ENCODE data around the gene VWA8.

VWA8 gene

DNA sequence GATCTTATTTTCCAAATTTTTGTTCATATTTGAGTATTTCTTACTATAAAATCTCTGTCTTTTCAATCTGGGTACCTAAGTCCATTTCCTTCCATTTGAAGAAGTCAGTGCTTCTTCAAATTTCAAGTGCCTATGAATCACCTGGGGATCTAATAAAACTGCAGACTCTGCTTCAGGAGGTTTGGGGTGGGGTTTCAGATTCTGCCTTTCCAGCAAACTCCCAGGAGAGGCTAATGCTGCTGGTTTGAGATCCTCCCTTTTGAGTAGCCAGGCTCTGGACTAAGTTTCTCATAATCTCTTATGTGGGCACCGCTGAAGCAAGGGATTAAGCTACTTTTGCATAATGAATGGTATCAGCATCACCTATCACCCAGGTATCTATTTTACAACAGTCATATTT lies 261.1 kb downstream of the VWA8 start:
- Histone ChIP-seq H3K4me1 (ENCODE audit: control insufficient read depth, insufficient read depth, low read length) (peaks cover 25% of the 10 kb centered on the region), H3K27me3 (ENCODE audit: control insufficient read depth, insufficient read depth, low read length) (no peaks in the 10 kb centered on the region), H3K9ac (ENCODE audit: low read length) (no peak overlapping the region), H3K27ac (ENCODE audit: low read depth, low read length) (no peak overlapping the region), H3K4me3 (ENCODE audit: low read length) (no peak overlapping the region), H3K36me3 (ENCODE audit: control insufficient read depth, insufficient read depth, low read length) (no peaks in the 10 kb centered on the region)

DNA sequence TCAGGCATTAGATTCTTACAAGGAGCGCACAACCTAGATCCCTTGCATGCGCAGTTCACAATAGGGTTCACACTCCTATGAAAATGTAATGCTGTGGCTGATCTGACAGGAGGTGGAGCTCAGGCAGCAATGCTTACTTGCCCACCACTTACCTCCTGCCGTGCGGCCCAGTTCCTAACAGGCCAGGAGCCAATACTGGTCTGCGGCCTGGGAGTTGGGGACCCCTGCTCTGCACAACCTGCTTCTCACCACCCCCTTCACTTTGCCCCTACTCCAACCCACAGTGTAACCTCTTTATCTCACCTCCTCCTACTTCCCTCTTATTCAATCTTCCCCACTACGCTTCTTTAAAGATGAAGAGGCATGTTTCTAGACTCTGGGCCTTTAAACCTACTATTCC lies 263.3 kb downstream of the VWA8 start:
- Histone ChIP-seq H3K9ac (ENCODE audit: low read length) (no peak overlapping the region), H3K4me3 (ENCODE audit: low read length) (no peak overlapping the region), H3K4me1 (ENCODE audit: control insufficient read depth, insufficient read depth, low read length) (peaks cover 26% of the 10 kb centered on the region), H3K27me3 (ENCODE audit: control insufficient read depth, insufficient read depth, low read length) (no peaks in the 10 kb centered on the region), H3K36me3 (ENCODE audit: control insufficient read depth, insufficient read depth, low read length) (no peaks in the 10 kb centered on the region), H3K27ac (ENCODE audit: low read depth, low read length) (no peak overlapping the region)

DNA sequence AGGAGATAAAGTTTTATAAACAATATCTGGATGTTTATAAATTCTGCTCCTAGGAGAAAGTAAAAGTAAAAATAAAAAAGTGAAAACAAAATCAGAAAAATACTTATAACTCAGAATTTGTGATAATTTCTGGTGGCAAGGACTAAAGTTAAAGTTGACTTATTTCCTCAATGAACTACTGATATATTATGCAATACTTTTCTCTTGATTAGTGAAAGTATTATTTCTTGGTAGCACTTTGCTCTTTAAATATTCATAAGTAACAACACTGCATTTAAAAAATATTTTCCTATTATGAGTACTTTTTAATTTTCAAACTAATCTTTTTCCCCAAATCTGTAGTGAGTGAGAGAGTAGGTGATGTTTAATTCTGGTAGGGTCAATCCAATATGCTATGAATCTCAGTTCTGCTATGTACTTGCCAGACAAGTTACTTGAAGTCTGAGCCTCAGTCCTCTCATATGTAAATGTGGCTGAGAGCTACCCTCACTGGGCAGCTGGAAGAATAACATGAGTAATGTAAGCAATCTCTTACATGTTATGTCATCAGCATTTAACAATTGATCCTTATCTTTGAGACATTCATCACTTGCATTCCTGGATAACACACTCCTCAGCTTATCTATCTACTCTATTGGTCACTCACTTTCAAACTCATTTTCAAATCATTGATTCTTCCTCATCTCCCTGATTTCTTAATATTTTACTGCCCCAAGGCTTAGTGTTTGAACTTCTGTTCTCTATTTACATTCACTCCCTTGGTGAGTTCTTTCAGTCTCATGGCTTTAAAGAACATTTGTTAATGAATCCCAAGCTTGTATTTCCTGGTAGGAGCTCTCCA lies 264.5 kb downstream of the VWA8 start:
- H3K4me3 ChIP-seq (ENCODE audit: low read length) = no peak overlapping the region
- H3K36me3 ChIP-seq (ENCODE audit: control insufficient read depth, insufficient read depth, low read length) = no peaks in the 10 kb centered on the region
- no peaks in the 10 kb centered on the region for H3K27me3 ChIP-seq (ENCODE audit: control insufficient read depth, insufficient read depth, low read length)
- H3K27ac ChIP-seq (ENCODE audit: low read depth, low read length) = peak overlapping the region; percentile 68
- peaks cover 20% of the 10 kb centered on the region for H3K4me1 ChIP-seq (ENCODE audit: control insufficient read depth, insufficient read depth, low read length)
- no peak overlapping the region for H3K9ac ChIP-seq (ENCODE audit: low read length)

DNA sequence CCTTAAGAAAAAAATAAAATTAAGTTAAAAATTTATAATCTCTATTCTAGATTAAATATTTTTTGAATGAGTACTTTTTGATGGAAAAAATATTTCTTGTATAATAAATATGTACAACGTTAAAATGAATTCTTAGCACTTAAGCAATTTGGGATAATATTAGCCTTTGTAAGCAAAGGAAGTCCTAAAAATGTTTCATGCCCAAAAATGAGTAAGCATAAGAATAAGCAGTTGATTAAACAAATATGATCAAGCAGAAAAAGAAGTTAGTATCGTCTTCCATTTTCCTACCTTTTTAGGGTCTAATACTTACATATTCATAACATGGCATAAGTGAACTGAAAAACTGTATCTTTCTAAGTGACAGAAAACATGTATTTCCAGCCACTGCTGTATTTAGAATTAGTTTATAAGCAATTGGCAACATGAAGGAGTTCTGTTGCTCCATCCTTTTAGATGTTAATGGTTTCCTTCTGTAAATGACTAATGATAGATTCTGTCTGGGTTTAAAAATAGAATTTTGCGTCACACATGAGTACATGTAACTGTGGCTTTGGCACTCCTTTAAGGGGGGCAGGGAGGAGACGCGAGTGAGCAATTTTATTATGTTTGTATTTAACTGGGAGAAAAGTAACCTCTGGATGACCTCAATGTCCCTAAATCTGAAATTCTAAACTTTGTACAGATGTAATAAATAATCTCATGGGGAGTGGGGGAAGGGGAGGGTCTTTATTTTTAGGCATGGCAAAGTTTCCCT lies 266.2 kb downstream of the VWA8 start:
- H3K27ac ChIP-seq (ENCODE audit: low read depth, low read length) = peak overlapping the region; percentile 73
- peaks cover 11% of the 10 kb centered on the region for H3K4me1 ChIP-seq (ENCODE audit: control insufficient read depth, insufficient read depth, low read length)
- no peaks in the 10 kb centered on the region for H3K27me3 ChIP-seq (ENCODE audit: control insufficient read depth, insufficient read depth, low read length)
- peaks cover 2% of the 10 kb centered on the region for H3K36me3 ChIP-seq (ENCODE audit: control insufficient read depth, insufficient read depth, low read length)
- H3K9ac ChIP-seq (ENCODE audit: low read length) = no peak overlapping the region
- H3K4me3 ChIP-seq (ENCODE audit: low read length) = no peak overlapping the region

DNA sequence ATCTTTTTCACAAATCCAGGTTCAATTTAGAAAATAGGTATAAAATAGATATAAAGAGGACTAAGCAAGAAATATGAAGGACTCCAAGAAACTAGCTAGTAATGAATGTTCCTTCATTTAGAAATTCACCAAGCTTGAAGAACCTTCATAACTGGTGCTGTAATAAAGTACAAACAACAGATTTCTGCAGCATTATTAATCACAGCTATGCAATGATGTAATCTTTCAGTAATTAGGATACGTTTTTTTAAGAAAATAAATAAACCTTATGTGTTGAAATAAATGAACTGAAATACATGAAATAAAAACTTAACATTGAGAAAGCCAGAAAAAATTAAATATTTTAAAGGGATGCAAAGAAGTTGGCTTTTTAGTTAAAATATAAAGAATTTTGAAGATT lies 267.5 kb downstream of the VWA8 start:
- no peak overlapping the region for H3K4me3 ChIP-seq (ENCODE audit: low read length)
- no peaks in the 10 kb centered on the region for H3K27me3 ChIP-seq (ENCODE audit: control insufficient read depth, insufficient read depth, low read length)
- no peak overlapping the region for H3K27ac ChIP-seq (ENCODE audit: low read depth, low read length)
- H3K9ac ChIP-seq (ENCODE audit: low read length) = no peak overlapping the region
- peaks cover 2% of the 10 kb centered on the region for H3K36me3 ChIP-seq (ENCODE audit: control insufficient read depth, insufficient read depth, low read length)
- H3K4me1 ChIP-seq (ENCODE audit: control insufficient read depth, insufficient read depth, low read length) = peaks cover 11% of the 10 kb centered on the region

DNA sequence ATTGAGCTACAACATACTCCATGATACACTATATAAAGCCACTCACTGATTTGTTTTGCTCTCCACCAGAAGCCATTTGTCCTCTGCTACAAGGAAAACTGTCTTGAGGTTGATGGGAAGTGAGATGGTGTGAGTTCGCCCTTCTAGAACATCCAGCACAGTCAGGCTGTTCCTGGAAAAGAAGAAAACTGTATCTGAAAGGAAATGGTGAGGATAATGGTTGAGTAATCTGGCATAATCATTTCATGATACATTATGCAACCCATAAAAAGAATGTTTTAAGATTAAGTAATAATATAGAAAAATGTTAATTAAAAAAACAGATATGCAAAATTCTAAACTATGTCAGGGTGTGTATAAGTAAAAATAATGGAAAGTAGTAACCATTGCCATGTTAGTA lies 269.6 kb downstream of the VWA8 start:
- Histone ChIP-seq H3K9ac (ENCODE audit: low read length) (no peak overlapping the region), H3K36me3 (ENCODE audit: control insufficient read depth, insufficient read depth, low read length) (peaks cover 2% of the 10 kb centered on the region), H3K27me3 (ENCODE audit: control insufficient read depth, insufficient read depth, low read length) (no peaks in the 10 kb centered on the region), H3K27ac (ENCODE audit: low read depth, low read length) (no peak overlapping the region), H3K4me1 (ENCODE audit: control insufficient read depth, insufficient read depth, low read length) (peaks cover 11% of the 10 kb centered on the region), H3K4me3 (ENCODE audit: low read length) (no peak overlapping the region)

DNA sequence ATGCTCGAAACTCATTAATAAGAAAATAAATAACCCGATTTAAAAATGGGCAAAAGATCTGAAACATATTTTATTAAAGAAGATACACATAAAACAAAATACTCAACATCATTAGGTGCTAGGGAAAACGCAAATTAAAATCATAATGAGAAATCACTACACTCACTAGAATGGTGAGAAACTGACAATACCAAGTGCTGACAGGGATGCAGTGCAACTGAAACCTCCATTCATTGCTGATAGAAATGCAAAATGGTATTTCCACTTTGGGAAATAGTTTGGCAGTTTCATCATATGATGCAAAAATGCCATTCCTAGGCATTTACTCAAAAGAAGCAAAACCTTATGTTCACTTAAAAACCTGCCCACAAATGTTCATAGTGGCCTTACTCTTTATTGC lies 278.1 kb downstream of the VWA8 start:
- H3K4me1 ChIP-seq (ENCODE audit: control insufficient read depth, insufficient read depth, low read length) = peaks cover 14% of the 10 kb centered on the region
- no peaks in the 10 kb centered on the region for H3K27me3 ChIP-seq (ENCODE audit: control insufficient read depth, insufficient read depth, low read length)
- no peak overlapping the region for H3K27ac ChIP-seq (ENCODE audit: low read depth, low read length)
- H3K4me3 ChIP-seq (ENCODE audit: low read length) = no peak overlapping the region
- no peak overlapping the region for H3K9ac ChIP-seq (ENCODE audit: low read length)
- peaks cover 2% of the 10 kb centered on the region for H3K36me3 ChIP-seq (ENCODE audit: control insufficient read depth, insufficient read depth, low read length)

DNA sequence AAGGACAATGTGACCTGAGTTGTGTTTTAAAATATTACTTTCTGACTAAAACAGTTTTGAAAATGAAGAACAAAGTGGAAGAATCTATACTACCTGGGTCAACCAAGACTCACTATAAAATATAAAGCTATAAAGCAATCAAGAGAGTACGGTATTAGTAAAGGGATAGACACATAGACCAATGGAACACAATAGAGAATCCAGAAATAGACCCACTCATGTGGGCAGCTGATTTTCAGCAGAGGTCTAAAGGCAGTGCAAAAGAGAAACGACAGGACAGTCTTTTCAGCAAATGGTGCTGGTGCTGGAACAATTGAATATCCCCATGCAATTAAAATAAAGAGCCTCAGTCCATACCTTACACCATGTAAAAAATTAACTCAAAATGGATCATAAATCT lies 278.9 kb downstream of the VWA8 start:
- Histone ChIP-seq H3K9ac (ENCODE audit: low read length) (no peak overlapping the region), H3K4me3 (ENCODE audit: low read length) (no peak overlapping the region), H3K4me1 (ENCODE audit: control insufficient read depth, insufficient read depth, low read length) (peaks cover 14% of the 10 kb centered on the region), H3K36me3 (ENCODE audit: control insufficient read depth, insufficient read depth, low read length) (peaks cover 2% of the 10 kb centered on the region), H3K27me3 (ENCODE audit: control insufficient read depth, insufficient read depth, low read length) (no peaks in the 10 kb centered on the region), H3K27ac (ENCODE audit: low read depth, low read length) (no peak overlapping the region)

DNA sequence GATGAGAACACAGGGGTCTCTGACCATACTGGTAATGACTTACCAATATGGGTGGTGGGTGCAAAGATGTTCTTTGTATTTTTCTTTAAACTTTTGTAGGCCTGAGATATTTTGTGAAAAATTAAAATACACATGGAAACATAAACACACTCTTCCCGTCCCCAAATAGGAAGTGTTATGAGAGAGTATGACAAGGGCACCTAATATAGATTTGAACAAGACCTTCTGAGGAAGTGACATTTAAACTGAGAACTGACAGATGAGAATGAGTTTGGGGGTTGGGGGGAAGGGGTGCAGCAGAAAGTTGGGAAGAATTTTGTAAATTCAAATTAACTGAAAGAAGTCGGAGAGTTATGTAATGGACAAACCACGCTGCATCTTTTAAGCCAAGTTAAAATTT lies 279.3 kb downstream of the VWA8 start:
- H3K9ac ChIP-seq (ENCODE audit: low read length) = no peak overlapping the region
- H3K4me1 ChIP-seq (ENCODE audit: control insufficient read depth, insufficient read depth, low read length) = peaks cover 14% of the 10 kb centered on the region
- H3K4me3 ChIP-seq (ENCODE audit: low read length) = no peak overlapping the region
- H3K36me3 ChIP-seq (ENCODE audit: control insufficient read depth, insufficient read depth, low read length) = peaks cover 2% of the 10 kb centered on the region
- H3K27ac ChIP-seq (ENCODE audit: low read depth, low read length) = no peak overlapping the region
- no peaks in the 10 kb centered on the region for H3K27me3 ChIP-seq (ENCODE audit: control insufficient read depth, insufficient read depth, low read length)

DNA sequence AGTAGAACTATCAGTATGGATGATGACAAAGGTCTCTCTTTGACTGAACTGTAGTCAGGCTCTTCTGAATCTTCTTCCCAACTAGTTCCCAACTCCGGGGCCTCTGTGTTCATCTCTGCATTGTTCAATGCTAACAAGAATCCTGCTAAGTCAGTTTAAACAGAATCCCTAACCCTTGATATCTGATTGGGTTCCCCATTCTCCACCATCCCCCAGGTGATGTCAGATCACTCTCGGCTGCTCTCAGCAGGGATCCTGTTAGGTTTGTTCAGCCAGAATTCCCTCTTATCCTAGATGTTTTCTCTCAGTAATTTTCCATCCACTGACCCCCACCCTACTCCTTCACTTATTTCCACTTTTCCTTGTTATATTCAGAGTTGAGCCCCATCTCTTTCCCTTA lies 280.0 kb downstream of the VWA8 start:
- peaks cover 14% of the 10 kb centered on the region for H3K4me1 ChIP-seq (ENCODE audit: control insufficient read depth, insufficient read depth, low read length)
- H3K27me3 ChIP-seq (ENCODE audit: control insufficient read depth, insufficient read depth, low read length) = no peaks in the 10 kb centered on the region
- H3K9ac ChIP-seq (ENCODE audit: low read length) = no peak overlapping the region
- H3K36me3 ChIP-seq (ENCODE audit: control insufficient read depth, insufficient read depth, low read length) = peaks cover 4% of the 10 kb centered on the region
- H3K27ac ChIP-seq (ENCODE audit: low read depth, low read length) = no peak overlapping the region
- no peak overlapping the region for H3K4me3 ChIP-seq (ENCODE audit: low read length)

DNA sequence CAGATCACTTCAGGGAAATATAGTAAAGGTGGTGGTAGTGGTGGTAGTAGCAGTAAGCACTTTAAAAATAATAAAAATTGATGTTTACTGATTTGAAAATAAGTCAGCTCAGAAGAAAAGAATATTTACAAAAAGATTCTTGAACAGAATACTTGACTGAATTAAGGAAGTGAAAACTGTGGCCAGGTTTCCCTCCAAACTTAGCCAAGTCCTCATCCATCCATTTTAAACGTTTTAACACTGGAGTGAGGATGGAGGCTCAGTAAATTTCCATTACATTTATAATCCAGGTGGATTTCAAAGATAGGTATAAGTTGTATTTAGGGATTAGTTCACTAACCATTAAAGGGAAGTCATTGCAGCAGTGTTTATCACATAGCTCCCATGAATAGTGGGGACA lies 282.1 kb downstream of the VWA8 start:
- H3K4me1 ChIP-seq (ENCODE audit: control insufficient read depth, insufficient read depth, low read length) = peaks cover 14% of the 10 kb centered on the region
- H3K27me3 ChIP-seq (ENCODE audit: control insufficient read depth, insufficient read depth, low read length) = no peaks in the 10 kb centered on the region
- H3K4me3 ChIP-seq (ENCODE audit: low read length) = no peak overlapping the region
- H3K27ac ChIP-seq (ENCODE audit: low read depth, low read length) = peak overlapping the region; percentile 10
- peaks cover 2% of the 10 kb centered on the region for H3K36me3 ChIP-seq (ENCODE audit: control insufficient read depth, insufficient read depth, low read length)
- no peak overlapping the region for H3K9ac ChIP-seq (ENCODE audit: low read length)

DNA sequence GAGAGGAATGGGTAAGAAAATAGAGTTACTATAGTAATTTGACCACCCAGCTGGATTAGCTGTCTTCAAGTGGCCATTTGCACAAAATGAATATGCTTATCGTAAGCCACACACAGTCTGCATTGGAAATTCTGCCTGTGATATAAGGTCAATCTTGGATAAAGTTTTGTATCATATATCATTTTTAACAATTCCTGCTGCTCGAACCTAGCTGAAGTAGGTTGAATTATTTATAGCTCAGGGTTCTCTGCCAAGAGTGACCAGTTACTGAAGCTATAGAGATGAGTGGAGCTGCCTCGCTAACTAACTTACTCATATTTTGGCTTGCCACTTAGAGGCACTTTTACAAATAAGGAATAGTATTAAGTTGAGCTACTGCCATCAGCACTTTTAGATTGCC lies 282.7 kb downstream of the VWA8 start:
- Histone ChIP-seq H3K27me3 (ENCODE audit: control insufficient read depth, insufficient read depth, low read length) (no peaks in the 10 kb centered on the region), H3K4me3 (ENCODE audit: low read length) (no peak overlapping the region), H3K36me3 (ENCODE audit: control insufficient read depth, insufficient read depth, low read length) (peaks cover 2% of the 10 kb centered on the region), H3K4me1 (ENCODE audit: control insufficient read depth, insufficient read depth, low read length) (peaks cover 14% of the 10 kb centered on the region), H3K27ac (ENCODE audit: low read depth, low read length) (peak overlapping the region; percentile 9), H3K9ac (ENCODE audit: low read length) (no peak overlapping the region)

DNA sequence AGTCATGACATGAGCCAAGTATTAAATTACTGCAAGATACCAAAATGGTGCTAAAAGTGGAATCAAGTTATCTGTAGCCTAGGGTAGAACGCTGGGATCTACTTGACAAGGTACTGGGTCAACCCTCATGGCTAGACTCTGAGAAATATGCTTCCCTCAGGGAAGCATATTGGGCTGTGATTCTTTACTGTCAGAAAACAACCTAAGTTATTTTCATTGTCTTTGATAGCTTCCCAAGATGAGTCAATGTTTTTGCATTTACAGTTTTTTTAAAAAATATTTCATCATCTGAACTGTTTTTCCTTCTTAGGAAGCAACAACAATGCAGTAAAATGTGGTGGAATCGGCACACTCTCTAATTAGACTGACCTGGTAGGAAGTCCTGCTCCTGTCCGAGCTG lies 285.6 kb downstream of the VWA8 start:
- Histone ChIP-seq H3K4me1 (ENCODE audit: control insufficient read depth, insufficient read depth, low read length) (peaks cover 14% of the 10 kb centered on the region), H3K9ac (ENCODE audit: low read length) (no peak overlapping the region), H3K27ac (ENCODE audit: low read depth, low read length) (peak overlapping the region; percentile 30), H3K36me3 (ENCODE audit: control insufficient read depth, insufficient read depth, low read length) (peaks cover 2% of the 10 kb centered on the region), H3K27me3 (ENCODE audit: control insufficient read depth, insufficient read depth, low read length) (no peaks in the 10 kb centered on the region), H3K4me3 (ENCODE audit: low read length) (no peak overlapping the region)
